ENCODE measurements around the gene PADI1.

DNA sequence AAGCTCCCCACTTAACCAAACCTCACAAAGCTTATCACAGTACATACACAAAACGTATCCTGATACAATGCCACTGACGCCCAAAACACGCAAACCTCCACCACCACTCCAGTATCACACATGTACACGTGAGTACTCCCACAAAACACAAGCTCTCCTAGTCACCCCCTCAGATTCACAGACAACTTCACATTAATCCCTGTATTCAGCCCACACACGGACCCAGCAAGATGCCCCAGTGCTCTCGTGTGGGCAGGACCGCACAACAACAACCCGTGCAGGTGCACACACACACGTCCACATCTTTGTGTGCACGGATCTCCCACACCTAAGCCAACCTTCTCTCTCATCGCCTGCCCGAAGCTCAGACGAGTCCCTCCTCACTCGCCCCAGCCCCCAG is 17.6 kb downstream of the PADI1 start:
- TF ChIP-seq, protein P1, sequence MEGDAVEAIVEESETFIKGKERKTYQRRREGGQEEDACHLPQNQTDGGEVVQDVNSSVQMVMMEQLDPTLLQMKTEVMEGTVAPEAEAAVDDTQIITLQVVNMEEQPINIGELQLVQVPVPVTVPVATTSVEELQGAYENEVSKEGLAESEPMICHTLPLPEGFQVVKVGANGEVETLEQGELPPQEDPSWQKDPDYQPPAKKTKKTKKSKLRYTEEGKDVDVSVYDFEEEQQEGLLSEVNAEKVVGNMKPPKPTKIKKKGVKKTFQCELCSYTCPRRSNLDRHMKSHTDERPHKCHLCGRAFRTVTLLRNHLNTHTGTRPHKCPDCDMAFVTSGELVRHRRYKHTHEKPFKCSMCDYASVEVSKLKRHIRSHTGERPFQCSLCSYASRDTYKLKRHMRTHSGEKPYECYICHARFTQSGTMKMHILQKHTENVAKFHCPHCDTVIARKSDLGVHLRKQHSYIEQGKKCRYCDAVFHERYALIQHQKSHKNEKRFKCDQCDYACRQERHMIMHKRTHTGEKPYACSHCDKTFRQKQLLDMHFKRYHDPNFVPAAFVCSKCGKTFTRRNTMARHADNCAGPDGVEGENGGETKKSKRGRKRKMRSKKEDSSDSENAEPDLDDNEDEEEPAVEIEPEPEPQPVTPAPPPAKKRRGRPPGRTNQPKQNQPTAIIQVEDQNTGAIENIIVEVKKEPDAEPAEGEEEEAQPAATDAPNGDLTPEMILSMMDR (IDR thresholded peaks at IDR 0.05; ENCODE audit: insufficient read depth, low read length) = no peak
- TF ChIP-seq GABPA (IDR thresholded peaks at IDR 0.05; ENCODE audit: low read depth) (no peak), POLR2AphosphoS5 (IDR thresholded peaks at IDR 0.05; ENCODE audit: low read depth) (no peak)

Data from HL-60 (cell line).